Activated T-helper 2 cell treated with anti-CD3 and anti-CD28 coated beads, Interferon-gamma antibody, Interleukin-2, Interleukin-4, amounts not matched to agents 10 μg/mL and 5 μg/mL and 100 μg/mL, durations not matched to agents 14 hours and 24 hours and 36 hours (primary cell): Measurements from ENCODE around the gene TFB2M. TPM values are rescaled to one million over a fixed set of nuclear protein-coding genes. Genes with fewer than 3 reads are reported as not detected.
"Not testable (repeated sequence)": the region's sequence is repeated elsewhere in the genome, so short reads cannot be mapped to it uniquely, and the experiment has no call there.

Experiments
- DNase-seq: peaks from one replicate; pipeline ENCODE4 v3.0.0; 2021; ENCODE audit warnings: low spot score
- H3K27ac Mint-ChIP-seq: one replicate; pipeline ENCODE4 v1.8.0; 2021; ENCODE audit warnings: mixed read lengths
- H3K27me3 Mint-ChIP-seq: one replicate; pipeline ENCODE4 v1.8.0; 2021; ENCODE audit warnings: low read depth, mixed read lengths
- H3K36me3 Mint-ChIP-seq: one replicate; pipeline ENCODE4 v1.8.0; 2021; ENCODE audit warnings: low read depth, mixed read lengths
- H3K4me1 Mint-ChIP-seq: one replicate; pipeline ENCODE4 v1.8.0; 2021; ENCODE audit warnings: low read depth, mixed read lengths
- H3K4me3 Mint-ChIP-seq: one replicate; pipeline ENCODE4 v1.8.0; 2021; ENCODE audit warnings: low read depth, mild to moderate bottlenecking, moderate library complexity, mixed read lengths
- H3K9me3 Mint-ChIP-seq: one replicate; pipeline ENCODE4 v1.8.0; 2021; ENCODE audit warnings: mixed read lengths
- intact Hi-C: fragments of 100-400 bp; cut with micrococcal nuclease; formaldehyde crosslinking; loops from one replicate; pipeline ENCODE4 v1.15.1; 2023
- total RNA-seq: library from RNA; stranded (reverse); gene quantifications from 2 replicates; pipeline ENCODE4 v1.2.3, GENCODE V29; 2022

TFB2M gene
- total RNA-seq, 1 donor from 2014 or later = 21.7 TPM

GRCh38 chr1:246579818-246580217, 13.8 kb upstream of the TFB2M start:
- no peaks in the 10 kb centered on the region for H3K27me3 Mint-ChIP-seq
- intact Hi-C loops = no loop called here
- H3K27ac Mint-ChIP-seq = no peak overlapping the region
- DNase-seq = no peak
- H3K4me3 Mint-ChIP-seq = no peak overlapping the region
- no peaks in the 10 kb centered on the region for H3K9me3 Mint-ChIP-seq
- H3K36me3 Mint-ChIP-seq = peaks cover 30% of the 10 kb centered on the region
- peaks cover 30% of the 10 kb centered on the region for H3K4me1 Mint-ChIP-seq

GRCh38 chr1:246577720-246578106, 11.7 kb upstream of the TFB2M start:
- H3K27ac Mint-ChIP-seq = no peak overlapping the region
- intact Hi-C loops = no loop called here
- H3K4me1 Mint-ChIP-seq = peaks cover 35% of the 10 kb centered on the region
- H3K36me3 Mint-ChIP-seq = peaks cover 17% of the 10 kb centered on the region
- no peaks in the 10 kb centered on the region for H3K27me3 Mint-ChIP-seq
- H3K4me3 Mint-ChIP-seq = no peak overlapping the region
- H3K9me3 Mint-ChIP-seq = no peaks in the 10 kb centered on the region
- no peak for DNase-seq

- Mint-ChIP-seq H3K36me3 (peaks cover 15% of the 10 kb centered on the region), H3K4me1 (peaks cover 35% of the 10 kb centered on the region), H3K4me3 (no peak overlapping the region), H3K9me3 (no peaks in the 10 kb centered on the region), H3K27me3 (no peaks in the 10 kb centered on the region), H3K27ac (no peak overlapping the region)
- DNase-seq = no peak
- intact Hi-C loops = no loop called here
These were observed 11.1 kb upstream of the TFB2M start for GRCh38 chr1:246577082-246577719.

GRCh38 chr1:246576709-246577032, 10.6 kb upstream of the TFB2M start:
- H3K4me1 Mint-ChIP-seq = peaks cover 35% of the 10 kb centered on the region
- H3K9me3 Mint-ChIP-seq = no peaks in the 10 kb centered on the region
- H3K27ac Mint-ChIP-seq = no peak overlapping the region
- H3K36me3 Mint-ChIP-seq = peaks cover 15% of the 10 kb centered on the region
- no peaks in the 10 kb centered on the region for H3K27me3 Mint-ChIP-seq
- intact Hi-C loops = no loop called here
- DNase-seq = no peak
- H3K4me3 Mint-ChIP-seq = no peak overlapping the region

GRCh38 chr1:246573491-246573890, 7.4 kb upstream of the TFB2M start:
- Mint-ChIP-seq H3K36me3 (peaks cover 22% of the 10 kb centered on the region), H3K27me3 (no peaks in the 10 kb centered on the region), H3K4me1 (peaks cover 39% of the 10 kb centered on the region), H3K9me3 (no peaks in the 10 kb centered on the region), H3K4me3 (no peak overlapping the region), H3K27ac (no peak overlapping the region)
- intact Hi-C loops = no loop called here
- no peak for DNase-seq

- H3K27me3 Mint-ChIP-seq = no peaks in the 10 kb centered on the region
- intact Hi-C loops = no loop called here
- DNase-seq = no peak
- peaks cover 40% of the 10 kb centered on the region for H3K4me1 Mint-ChIP-seq
- no peak overlapping the region for H3K4me3 Mint-ChIP-seq
- H3K36me3 Mint-ChIP-seq = peaks cover 22% of the 10 kb centered on the region
- no peak overlapping the region for H3K27ac Mint-ChIP-seq
- no peaks in the 10 kb centered on the region for H3K9me3 Mint-ChIP-seq
These were observed 6.7 kb upstream of the TFB2M start for GRCh38 chr1:246572785-246573184.

- intact Hi-C loops = no loop called here
- peak overlapping the region; percentile 62 for H3K27ac Mint-ChIP-seq
These were observed 5.9 kb upstream of the TFB2M start for GRCh38 chr1:246571953-246572352.

GRCh38 chr1:246571309-246571708, 5.2 kb upstream of the TFB2M start:
- H3K9me3 Mint-ChIP-seq = not testable (repeated sequence)
- H3K4me3 Mint-ChIP-seq = peak overlapping the region; percentile 30

More at GRCh38 chr1:246571953-246572352, 5.9 kb upstream of the TFB2M start:
- Mint-ChIP-seq H3K27me3 (no peaks in the 10 kb centered on the region), H3K4me1 (peaks cover 37% of the 10 kb centered on the region), H3K9me3 (no peaks in the 10 kb centered on the region), H3K4me3 (no peak overlapping the region), H3K36me3 (peaks cover 18% of the 10 kb centered on the region)
- DNase-seq = no peak

GRCh38 chr1:246569248-246570238, 3.5 kb upstream of the TFB2M start:
- H3K27ac Mint-ChIP-seq = peak overlapping the region; percentile 98
- peaks cover 18% of the 10 kb centered on the region for H3K36me3 Mint-ChIP-seq
- H3K9me3 Mint-ChIP-seq = no peaks in the 10 kb centered on the region
- DNase-seq = peak; percentile 33
- H3K4me1 Mint-ChIP-seq = peaks cover 41% of the 10 kb centered on the region
- H3K4me3 Mint-ChIP-seq = peak overlapping the region; percentile 79
- intact Hi-C loops = loop anchor here (5.0 to 10.0 kb wide), 5 partner anchors 33 to 1735 kb away; partner anchors contain the start of genes COX20 and HNRNPU
- no peaks in the 10 kb centered on the region for H3K27me3 Mint-ChIP-seq

More at GRCh38 chr1:246571309-246571708, 5.2 kb upstream of the TFB2M start:
- Mint-ChIP-seq H3K4me1 (peaks cover 36% of the 10 kb centered on the region), H3K27ac (peak overlapping the region; percentile 62), H3K36me3 (peaks cover 17% of the 10 kb centered on the region)
- DNase-seq, H3K27me3 Mint-ChIP-seq, intact Hi-C loops: not testable (repeated sequence)

- DNase-seq = no peak
- H3K27me3 Mint-ChIP-seq = no peaks in the 10 kb centered on the region
- H3K9me3 Mint-ChIP-seq = no peaks in the 10 kb centered on the region
- peak overlapping the region; percentile 98 for H3K27ac Mint-ChIP-seq
- H3K4me3 Mint-ChIP-seq = peak overlapping the region; percentile 99
- intact Hi-C loops = loop anchor here (2.0 to 10.0 kb wide), 8 partner anchors 35 to 1733 kb away; partner anchors contain the start of genes COX20 and HNRNPU
- peaks cover 37% of the 10 kb centered on the region for H3K4me1 Mint-ChIP-seq
- H3K36me3 Mint-ChIP-seq = peaks cover 29% of the 10 kb centered on the region
These were observed 1.7 kb upstream of the TFB2M start for GRCh38 chr1:246567646-246568235.

GRCh38 chr1:246566813-246567645, 968 bp upstream of the TFB2M start:
- peaks cover 30% of the 10 kb centered on the region for H3K36me3 Mint-ChIP-seq
- DNase-seq = no peak
- peak overlapping the region; percentile 99 for H3K4me3 Mint-ChIP-seq
- no peaks in the 10 kb centered on the region for H3K9me3 Mint-ChIP-seq
- H3K27me3 Mint-ChIP-seq = no peaks in the 10 kb centered on the region
- H3K27ac Mint-ChIP-seq = peak overlapping the region; percentile 98
- H3K4me1 Mint-ChIP-seq = peaks cover 37% of the 10 kb centered on the region
- intact Hi-C loops = loop anchor here (1.0 to 10.0 kb wide), 10 partner anchors 35 to 1732 kb away; partner anchors contain the start of genes COX20, HNRNPU, SCCPDH and SMYD3

- no peaks in the 10 kb centered on the region for H3K27me3 Mint-ChIP-seq
- no peaks in the 10 kb centered on the region for H3K9me3 Mint-ChIP-seq
- DNase-seq = no peak
- H3K27ac Mint-ChIP-seq = peak overlapping the region; percentile 98
- H3K4me1 Mint-ChIP-seq = peaks cover 35% of the 10 kb centered on the region
- peak overlapping the region; percentile 99 for H3K4me3 Mint-ChIP-seq
- peaks cover 26% of the 10 kb centered on the region for H3K36me3 Mint-ChIP-seq
- intact Hi-C loops = loop anchor here (1.0 to 10.0 kb wide), 10 partner anchors 37 to 1731 kb away; partner anchors contain the start of genes COX20, HNRNPU, SCCPDH and SMYD3
These were observed 322 bp downstream of the TFB2M start for GRCh38 chr1:246565751-246566127.
